T-helper 1 cell (primary cell): Measurements from ENCODE around the gene FHIP1A.
"Not testable (repeated sequence)": the region's sequence is repeated elsewhere in the genome, so short reads cannot be mapped to it uniquely, and the experiment has no call there.

Experiments used
- DNase-seq, 5 donors: peaks; one replicate each; pipeline ENCODE4 v3.0.0-alpha.2; 2012 to 2020
- total RNA-seq, 4 donors: gene quantifications; one replicate each; lab custom pipeline; 2026; lab: John Stamatoyannopoulos, UW

FHIP1A gene
- 2.7 to 7.2 (median 5.3) reads per million in 4 donors for total RNA-seq

- DNase-seq: peak; percentile 52 to 87 (median 78)
These were observed at the start of gene FHIP1A for GRCh38 chr4:151408630-151409469. Gene FHIP1A (plus strand): TSS chr4:151409176. CDS start chr4:151566260, 157,084 bp downstream.

DNA sequence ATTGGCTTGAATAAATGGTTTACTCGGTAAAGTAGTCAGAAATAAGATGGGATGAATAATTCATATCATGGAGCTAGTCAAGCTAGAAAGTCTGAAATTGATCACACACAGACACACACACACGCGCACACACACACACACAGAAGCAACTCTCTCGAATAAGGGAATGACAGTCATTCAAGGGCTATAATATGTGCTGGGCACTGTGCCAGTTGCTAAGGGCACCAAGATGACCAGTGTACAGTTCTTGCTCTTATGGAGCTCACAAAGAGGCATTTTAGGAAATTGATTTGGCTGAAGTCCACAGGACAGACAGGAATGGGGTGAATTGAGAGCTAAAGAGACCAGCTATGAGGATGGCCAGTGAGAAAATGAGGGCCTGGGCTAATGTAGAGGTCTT is 49.4 kb upstream of the FHIP1A start:
- no peak for DNase-seq

GRCh38 chr4:151361126-151361525 is 47.9 kb upstream of the FHIP1A start:
- DNase-seq: no peak

- DNase-seq: no peak
These were observed 47.0 kb upstream of the FHIP1A start for GRCh38 chr4:151361966-151362365.

- DNase-seq: peak; percentile 36 to 73 (median 66)
These were observed 46.4 kb upstream of the FHIP1A start for GRCh38 chr4:151362404-151363164.

- DNase-seq: no peak
These were observed 32.4 kb upstream of the FHIP1A start for GRCh38 chr4:151376540-151376939.

GRCh38 chr4:151389311-151389710 is 19.7 kb upstream of the FHIP1A start:
- no peak for DNase-seq

DNA sequence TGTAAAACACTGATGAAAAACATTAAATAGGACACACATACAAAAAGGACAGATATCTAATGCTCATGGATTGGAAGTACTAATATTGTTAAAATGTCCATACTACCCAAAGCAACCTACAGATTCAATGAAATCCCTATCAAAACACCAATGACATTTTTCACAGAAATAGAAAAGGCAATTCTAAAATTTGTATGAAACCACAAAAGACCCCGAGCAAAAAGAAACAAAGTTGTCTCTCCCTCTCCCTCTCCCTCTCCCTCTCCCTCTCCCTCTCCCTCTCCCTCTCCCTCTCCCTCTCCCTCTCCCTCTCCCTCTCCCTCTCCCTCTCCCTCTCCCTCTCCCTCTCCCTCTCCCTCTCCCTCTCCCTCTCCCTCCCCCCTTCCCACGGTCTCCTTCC is 19.2 kb upstream of the FHIP1A start:
- DNase-seq: not testable (repeated sequence)

- no peak for DNase-seq
These were observed 13.1 kb upstream of the FHIP1A start for GRCh38 chr4:151395873-151396272.

GRCh38 chr4:151400343-151400742 is 8.6 kb upstream of the FHIP1A start:
- no peak for DNase-seq

DNA sequence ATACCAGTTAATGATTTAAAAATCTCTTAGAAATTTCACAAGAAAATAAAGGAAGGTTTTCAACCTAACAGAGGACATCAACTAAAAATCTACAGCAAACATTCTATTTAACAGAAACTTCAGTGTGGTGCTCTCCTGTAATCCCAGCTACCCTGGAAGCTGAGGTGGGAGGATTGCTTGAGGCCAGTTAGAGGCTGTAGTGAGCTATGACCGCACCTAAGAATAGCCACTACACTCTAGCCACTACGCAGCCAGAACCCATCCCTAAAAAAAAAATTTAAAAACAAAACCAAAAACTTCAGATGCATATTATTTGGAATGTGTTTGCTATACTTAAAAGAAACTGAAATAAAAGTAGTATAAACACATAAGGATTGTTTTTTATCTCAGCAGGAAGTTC is 7.2 kb upstream of the FHIP1A start:
- no peak for DNase-seq

DNA sequence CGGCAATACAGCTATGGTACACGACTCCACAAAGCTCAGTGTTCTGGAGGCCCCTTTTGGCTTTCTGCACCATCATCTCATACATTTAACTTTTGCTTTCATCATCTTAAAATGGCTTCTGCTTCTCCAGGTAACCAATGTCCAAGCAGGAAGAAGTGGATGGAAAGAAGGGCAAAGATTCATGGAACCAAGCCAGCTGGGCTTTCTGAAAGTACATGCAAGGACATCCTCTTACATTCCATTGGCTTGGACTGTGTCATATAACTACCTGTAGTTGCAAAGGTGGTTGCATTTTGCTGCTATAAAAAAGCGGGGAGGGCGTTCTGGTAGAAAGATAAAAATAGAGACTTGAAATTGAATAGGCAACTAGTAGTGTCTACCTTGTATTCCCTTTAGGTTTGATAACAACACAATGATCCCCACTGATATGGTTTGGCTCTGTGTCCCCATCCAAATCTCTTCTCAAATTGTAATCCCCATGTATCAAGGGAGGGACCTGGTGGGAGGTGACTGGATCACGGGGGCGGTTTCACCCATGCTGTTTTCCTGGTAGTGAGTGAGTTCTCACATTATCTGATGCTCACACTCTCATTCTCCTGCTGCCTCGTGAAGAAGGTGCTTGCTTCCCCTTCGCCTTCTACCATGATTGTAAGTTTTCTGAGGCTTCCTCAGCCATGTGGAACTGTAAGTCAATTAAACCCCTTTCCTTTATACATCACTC is 6.7 kb upstream of the FHIP1A start:
- no peak for DNase-seq

DNA sequence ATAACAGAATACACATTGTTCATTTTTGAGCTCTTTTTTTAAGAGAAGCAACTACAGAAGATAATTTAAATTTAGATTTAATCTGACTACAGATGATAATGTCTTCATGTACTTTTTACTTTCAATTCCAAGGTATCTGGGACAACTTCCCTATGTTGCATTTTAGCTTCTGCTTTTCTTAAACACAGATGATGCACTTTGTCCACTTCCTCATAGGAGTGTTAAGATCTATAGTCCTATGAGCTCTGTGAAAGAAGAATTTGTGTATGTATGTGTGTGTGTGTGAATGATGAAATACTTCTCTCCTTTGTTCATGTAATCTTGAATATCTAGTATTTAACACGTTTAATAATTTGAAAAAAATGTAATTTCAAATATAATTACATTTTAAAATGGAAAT is 5.3 kb upstream of the FHIP1A start:
- no peak for DNase-seq

DNA sequence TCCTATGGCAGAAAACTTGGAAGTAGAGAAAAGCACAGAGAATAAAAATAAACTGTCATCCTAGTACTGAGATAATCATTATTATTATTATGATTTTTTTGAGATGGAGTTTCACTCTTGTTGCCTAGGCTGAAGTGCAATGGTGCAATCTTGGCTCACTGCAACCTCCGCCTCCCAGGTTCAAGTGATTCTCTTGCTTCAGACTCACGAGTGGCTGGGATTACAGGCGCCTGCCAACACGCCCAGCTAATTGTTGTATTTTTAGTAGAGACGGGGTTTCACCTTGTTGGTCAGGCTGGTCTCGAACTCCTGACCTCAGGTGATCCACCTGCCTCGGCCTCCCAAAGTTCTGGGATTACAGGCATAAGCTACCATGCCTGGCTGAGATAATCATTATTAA is 4.2 kb upstream of the FHIP1A start:
- not testable (repeated sequence) for DNase-seq

DNA sequence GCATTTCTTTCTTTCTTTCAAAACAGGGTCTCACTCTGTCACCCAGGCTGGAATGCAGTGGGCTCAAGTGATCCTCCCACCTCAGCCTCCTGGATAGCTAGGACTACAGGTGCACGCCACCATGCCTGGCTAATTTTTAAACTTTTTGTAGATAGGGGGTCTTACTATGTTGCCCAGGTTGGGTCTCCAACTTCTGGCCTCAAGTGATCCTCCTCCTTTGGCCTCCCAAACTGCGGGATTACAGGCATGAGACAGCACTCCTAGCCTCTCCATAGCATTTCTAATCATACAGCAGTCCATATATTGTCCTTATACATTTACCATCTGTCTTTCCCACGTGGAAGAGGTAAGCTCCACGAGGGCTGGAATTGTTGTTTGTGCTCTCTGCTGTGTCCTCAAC is 2.0 kb upstream of the FHIP1A start:
- DNase-seq: no peak

DNA sequence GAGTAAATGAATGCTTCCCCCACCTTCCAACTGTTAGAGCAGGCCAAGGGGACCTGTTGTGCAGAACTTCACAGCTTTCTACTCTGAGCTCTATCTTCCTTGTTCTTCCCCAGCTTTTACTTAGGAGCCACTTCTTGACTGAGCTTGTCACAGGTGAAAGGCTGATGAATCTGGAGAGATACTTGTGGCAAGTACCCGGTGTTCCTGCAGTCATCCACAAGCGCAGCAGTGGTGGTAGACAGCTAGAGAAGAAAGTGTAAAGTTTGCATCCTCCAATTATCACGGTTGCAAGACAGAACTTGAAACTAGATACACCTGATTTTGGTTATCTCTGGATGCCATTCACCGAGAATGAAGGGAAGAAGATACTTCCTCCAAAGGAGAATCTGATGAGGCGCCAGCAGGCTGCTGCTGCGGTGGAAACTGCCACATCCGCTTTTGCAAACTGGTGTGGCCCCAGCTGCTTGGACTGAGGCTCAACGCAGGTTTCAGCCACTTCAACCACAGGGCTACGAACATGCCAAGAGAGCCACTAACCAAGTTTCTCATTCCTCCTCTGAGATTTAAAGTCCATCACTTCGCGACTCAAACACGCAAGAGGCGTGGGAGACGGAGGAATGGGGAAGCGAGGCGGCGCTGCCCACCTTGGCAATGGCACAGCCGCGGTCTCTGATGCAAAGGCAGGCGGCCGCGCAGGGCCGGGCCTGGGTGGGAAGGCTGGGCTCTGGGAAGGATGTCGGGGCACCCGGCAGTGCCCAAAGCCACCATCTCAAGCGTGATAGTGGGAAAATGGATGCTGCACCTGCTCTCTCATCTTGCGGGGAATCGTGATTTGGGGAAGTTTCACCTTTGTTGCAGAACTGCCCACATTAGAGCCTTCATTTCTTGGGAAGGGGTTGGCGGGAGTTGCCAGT is 1.3 kb upstream of the FHIP1A start:
- peak in 2 of 5 donors; percentile 4 to 46 for DNase-seq

DNA sequence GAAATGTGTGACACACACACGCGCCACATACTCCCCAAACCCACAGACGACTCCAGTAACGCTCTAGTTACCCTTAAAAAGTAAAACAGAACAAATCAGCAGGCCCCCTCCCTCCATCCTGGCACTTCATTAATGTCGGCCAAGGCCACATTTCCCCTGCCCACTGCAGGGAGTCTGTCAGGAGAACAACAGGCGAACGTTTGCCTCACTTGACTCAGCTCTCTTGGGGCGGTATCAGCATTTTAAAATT is 671 bp upstream of the FHIP1A start:
- no peak for DNase-seq

- peak in 2 of 5 donors; percentile 9 to 13 for DNase-seq
These were observed 716 bp downstream of the FHIP1A start for GRCh38 chr4:151409470-151410313.

GRCh38 chr4:151415978-151416377 is 7.0 kb downstream of the FHIP1A start:
- DNase-seq: no peak

- DNase-seq: no peak
These were observed 8.2 kb downstream of the FHIP1A start for GRCh38 chr4:151417164-151417571.

GRCh38 chr4:151417766-151418376 is 8.9 kb downstream of the FHIP1A start:
- DNase-seq: no peak
